ENCODE measurements around the gene SOCS1.

DNA sequence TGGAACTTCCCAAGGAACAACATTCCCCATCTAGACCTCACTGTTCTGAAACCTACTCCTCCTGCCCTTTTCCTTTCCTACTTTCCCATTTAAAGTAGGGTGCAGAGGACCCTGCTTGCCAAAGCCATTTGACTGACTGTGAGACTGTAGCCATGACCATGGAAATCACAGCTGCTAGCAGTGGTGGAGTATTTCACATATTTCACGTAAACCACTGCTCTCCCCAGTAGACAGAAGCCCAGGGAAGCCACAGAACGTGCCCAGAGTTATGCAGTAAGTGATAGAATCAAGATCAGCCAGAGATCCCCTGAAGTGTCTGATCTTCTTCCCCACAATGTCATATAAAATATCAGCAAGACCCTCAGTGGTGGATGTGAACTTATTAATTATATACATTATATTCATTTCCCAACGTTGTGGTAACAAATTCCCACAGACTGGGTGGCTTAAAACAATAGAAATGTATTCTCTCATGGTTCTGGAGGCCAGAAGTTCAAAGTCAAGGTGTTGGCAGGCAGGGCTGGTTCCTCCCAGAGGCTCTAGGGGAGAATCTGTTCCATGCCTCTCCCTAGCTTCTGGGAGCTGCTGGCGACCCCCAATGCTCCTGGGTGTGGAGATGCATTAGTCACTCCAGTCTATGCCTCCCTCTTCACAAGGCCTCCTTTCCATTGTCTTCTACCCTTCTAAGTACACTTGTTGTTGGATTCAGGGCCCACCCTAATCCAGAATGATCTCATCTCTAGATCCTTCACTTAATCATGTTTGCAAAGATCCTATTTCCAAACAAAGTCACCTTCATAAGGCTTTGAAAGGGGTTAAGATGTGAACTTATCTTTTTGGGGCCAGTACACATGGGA lies 45.9 kb upstream of the SOCS1 start:
- TF ChIP-seq, protein P1, sequence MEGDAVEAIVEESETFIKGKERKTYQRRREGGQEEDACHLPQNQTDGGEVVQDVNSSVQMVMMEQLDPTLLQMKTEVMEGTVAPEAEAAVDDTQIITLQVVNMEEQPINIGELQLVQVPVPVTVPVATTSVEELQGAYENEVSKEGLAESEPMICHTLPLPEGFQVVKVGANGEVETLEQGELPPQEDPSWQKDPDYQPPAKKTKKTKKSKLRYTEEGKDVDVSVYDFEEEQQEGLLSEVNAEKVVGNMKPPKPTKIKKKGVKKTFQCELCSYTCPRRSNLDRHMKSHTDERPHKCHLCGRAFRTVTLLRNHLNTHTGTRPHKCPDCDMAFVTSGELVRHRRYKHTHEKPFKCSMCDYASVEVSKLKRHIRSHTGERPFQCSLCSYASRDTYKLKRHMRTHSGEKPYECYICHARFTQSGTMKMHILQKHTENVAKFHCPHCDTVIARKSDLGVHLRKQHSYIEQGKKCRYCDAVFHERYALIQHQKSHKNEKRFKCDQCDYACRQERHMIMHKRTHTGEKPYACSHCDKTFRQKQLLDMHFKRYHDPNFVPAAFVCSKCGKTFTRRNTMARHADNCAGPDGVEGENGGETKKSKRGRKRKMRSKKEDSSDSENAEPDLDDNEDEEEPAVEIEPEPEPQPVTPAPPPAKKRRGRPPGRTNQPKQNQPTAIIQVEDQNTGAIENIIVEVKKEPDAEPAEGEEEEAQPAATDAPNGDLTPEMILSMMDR (IDR thresholded peaks at IDR 0.05 in 4 of 5, conservative IDR thresholded peaks at IDR 0.05 in 1 of 5) = no peak
- no peak for TF ChIP-seq POLR2A (IDR thresholded peaks at IDR 0.05)
